Spleen (tissue), 11 donors: ENCODE measurements around the gene SLC44A1. TPM values are rescaled to one million over a fixed set of nuclear protein-coding genes. Genes with fewer than 3 reads are reported as not detected.

Experiments used
- DNase-seq: peaks from one replicate; pipeline ENCODE4 v3.0.0-alpha.2; 2020
- H3K27ac ChIP-seq, 8 donors: fragments of 200-600 bp; sonication (generic) in 7 of 8; 1 replicate in 4 of 8; 2 replicates in 4 of 8; pipeline versions ENCODE4 v1.5.0 to v1.8.0; 2016 to 2021; ENCODE audit warnings: inconsistent platforms in 4 of 8, mild to moderate bottlenecking in 4 of 8, moderate library complexity in 1 of 8
- H3K27me3 ChIP-seq, 7 donors: fragments of 200-600 bp; sonication (generic) in 6 of 7; replicated peaks in 1 of 7; 1 replicate in 4 of 7; 2 replicates in 3 of 7; pipeline versions ENCODE4 v1.5.0 to v1.8.0; 2016 to 2021; ENCODE audit warnings: inconsistent platforms in 3 of 7, mild to moderate bottlenecking in 1 of 7
- H3K36me3 ChIP-seq, 6 donors: fragments of 200-600 bp; sonication (generic) in 5 of 6; 1 replicate in 4 of 6; 2 replicates in 2 of 6; pipeline versions ENCODE4 v1.5.0 to v1.8.0; 2016 to 2021; ENCODE audit warnings: inconsistent platforms in 2 of 6
- H3K4me1 ChIP-seq, 6 donors: fragments of 200-600 bp; sonication (generic) in 5 of 6; 1 replicate in 3 of 6; 2 replicates in 3 of 6; pipeline versions ENCODE4 v1.5.0 to v1.8.0; 2016 to 2021; ENCODE audit warnings: inconsistent platforms in 3 of 6
- H3K4me3 ChIP-seq, 8 donors: fragments of 200-600 bp; sonication (generic) in 7 of 8; 1 replicate in 4 of 8; 2 replicates in 4 of 8; pipeline versions ENCODE4 v1.5.0 to v1.8.0; 2016 to 2021; ENCODE audit warnings: inconsistent platforms in 4 of 8, mild to moderate bottlenecking in 4 of 8, moderate library complexity in 2 of 8
- H3K9me3 ChIP-seq, 8 donors: fragments of 200-600 bp; sonication (generic) in 7 of 8; 1 replicate in 4 of 8; 2 replicates in 4 of 8; pipeline versions ENCODE4 v1.5.0 to v1.8.0; 2016 to 2021; ENCODE audit warnings: inconsistent platforms in 4 of 8
- POLR2A ChIP-seq, 3 donors: fragments of 450-650 bp; IDR thresholded peaks; one replicate each; pipeline ENCODE4 v1.5.1; 2017; ENCODE audit warnings: antibody characterized with exemption in 3 of 3, mild to moderate bottlenecking in 1 of 3
- POLR2AphosphoS5 ChIP-seq, 3 donors: sonication (generic); formaldehyde crosslinking; IDR thresholded peaks; one replicate each; pipeline ENCODE4 v1.5.1; 2017; ENCODE audit warnings: antibody characterized with exemption in 3 of 3
- WGBS, 5 donors: extraction: QIAGEN DNeasy Blood & Tissue Kit in 3 of 5; methylation state at CpG; one replicate each; pipeline versions ENCODE4 v1.1.5 to v1.1.7; 2013 to 2018; 5-methylcytosine and 5-hydroxymethylcytosine counted together
- intact Hi-C: fragments of 100-400 bp; cut with DNase I; formaldehyde crosslinking; loops from one replicate; pipeline ENCODE4 v1.15.0; 2023; ENCODE audit warnings: low total_unique reads
- polyA plus RNA-seq, 3 donors: library from polyadenylated mRNA; stranded (reverse); fragments of 200-250 nt; gene quantifications; one replicate each; pipeline ENCODE4 v1.2.1, GENCODE V29; 2013
- total RNA-seq, 7 donors: library from RNA; depleted of rRNA in 3 of 7; stranded (reverse); fragments of >200 nt in 3 of 7; fragmentation: NEBNext Ultra II Directional in 4 of 7; extraction: Animal tissue kit (Norgen Biotek cat#: 25700) in 4 of 7; gene quantifications; one replicate each; pipeline versions ENCODE4 v1.1.0 to v1.2.1, GENCODE V29; 2016 to 2021
- TF ChIP-seq, protein P1 (sequence below), 11 experiments: fragments of 200-600 bp in 7 of 11; fragments of 450-650 bp in 4 of 11; sonication (generic) in 4 of 11; IDR thresholded peaks in 8 of 11; conservative IDR thresholded peaks in 3 of 11; 1 replicate in 7 of 11; 2 replicates in 4 of 11; pipeline versions ENCODE4 v1.4.0 to v1.8.0; 2016 to 2021; ENCODE audit warnings: antibody characterized with exemption in 11 of 11, inconsistent platforms in 4 of 11, mild to moderate bottlenecking in 1 of 11
- donor health status: healthy with polysubstance abuse.
- donor health status: DM: no; HTN: no; CAD: no; lungs with moderate emphysema.
- donor health status: DM: no; HTN: no; CAD: no.
- donor health status: Bipolar disorder and iron deficiency.
- donor health status: healthy.
- donor health status: DM: no; HTN: no; CAD: no.
- donor health status: DM: yes; HTN: yes; CAD: no.

The SLC44A1 gene
- total and polyA plus RNA-seq, 10 donors: 3.1 to 27.5 (median 21.9) TPM

DNA sequence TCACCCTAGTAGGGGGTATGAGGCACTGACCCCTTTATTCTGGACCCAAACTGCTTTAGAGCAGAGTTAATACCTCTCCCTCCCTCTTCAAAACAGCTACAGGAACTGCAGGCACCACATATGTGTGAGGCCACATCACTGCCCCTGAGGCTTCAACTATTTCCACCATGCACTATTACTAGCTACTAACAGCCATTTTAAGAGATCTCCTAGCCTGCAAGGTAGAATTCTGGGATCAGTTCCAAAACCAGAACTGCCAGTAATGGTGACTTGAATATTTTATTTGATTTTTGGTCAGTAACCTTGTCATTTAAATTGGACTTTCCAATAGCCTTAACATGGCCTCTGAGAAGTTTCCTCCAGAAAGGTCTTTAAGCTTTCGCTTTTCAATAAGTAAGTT lies 148.1 kb downstream of the SLC44A1 start:
- no peaks in the 10 kb centered on the region for H3K27me3 ChIP-seq
- intact Hi-C loops: no loop called here
- H3K4me1 ChIP-seq: no peaks in the 10 kb centered on the region
- WGBS, 5 donors: 89 to 100% (median 100%) methylated on average over 1 of the region's 1 CpG
- H3K4me3 ChIP-seq: no peak overlapping the region
- H3K27ac ChIP-seq: no peak overlapping the region
- H3K9me3 ChIP-seq: no peaks in the 10 kb centered on the region
- peaks cover 0 to 14% (median 0%) of the 10 kb centered on the region in 6 donors for H3K36me3 ChIP-seq
- TF ChIP-seq POLR2A (IDR thresholded peaks at IDR 0.05): no peak
- TF ChIP-seq, protein P1, sequence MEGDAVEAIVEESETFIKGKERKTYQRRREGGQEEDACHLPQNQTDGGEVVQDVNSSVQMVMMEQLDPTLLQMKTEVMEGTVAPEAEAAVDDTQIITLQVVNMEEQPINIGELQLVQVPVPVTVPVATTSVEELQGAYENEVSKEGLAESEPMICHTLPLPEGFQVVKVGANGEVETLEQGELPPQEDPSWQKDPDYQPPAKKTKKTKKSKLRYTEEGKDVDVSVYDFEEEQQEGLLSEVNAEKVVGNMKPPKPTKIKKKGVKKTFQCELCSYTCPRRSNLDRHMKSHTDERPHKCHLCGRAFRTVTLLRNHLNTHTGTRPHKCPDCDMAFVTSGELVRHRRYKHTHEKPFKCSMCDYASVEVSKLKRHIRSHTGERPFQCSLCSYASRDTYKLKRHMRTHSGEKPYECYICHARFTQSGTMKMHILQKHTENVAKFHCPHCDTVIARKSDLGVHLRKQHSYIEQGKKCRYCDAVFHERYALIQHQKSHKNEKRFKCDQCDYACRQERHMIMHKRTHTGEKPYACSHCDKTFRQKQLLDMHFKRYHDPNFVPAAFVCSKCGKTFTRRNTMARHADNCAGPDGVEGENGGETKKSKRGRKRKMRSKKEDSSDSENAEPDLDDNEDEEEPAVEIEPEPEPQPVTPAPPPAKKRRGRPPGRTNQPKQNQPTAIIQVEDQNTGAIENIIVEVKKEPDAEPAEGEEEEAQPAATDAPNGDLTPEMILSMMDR (IDR thresholded peaks at IDR 0.05 in 8 of 11, conservative IDR thresholded peaks at IDR 0.05 in 3 of 11): no peak
- no peak for DNase-seq

DNA sequence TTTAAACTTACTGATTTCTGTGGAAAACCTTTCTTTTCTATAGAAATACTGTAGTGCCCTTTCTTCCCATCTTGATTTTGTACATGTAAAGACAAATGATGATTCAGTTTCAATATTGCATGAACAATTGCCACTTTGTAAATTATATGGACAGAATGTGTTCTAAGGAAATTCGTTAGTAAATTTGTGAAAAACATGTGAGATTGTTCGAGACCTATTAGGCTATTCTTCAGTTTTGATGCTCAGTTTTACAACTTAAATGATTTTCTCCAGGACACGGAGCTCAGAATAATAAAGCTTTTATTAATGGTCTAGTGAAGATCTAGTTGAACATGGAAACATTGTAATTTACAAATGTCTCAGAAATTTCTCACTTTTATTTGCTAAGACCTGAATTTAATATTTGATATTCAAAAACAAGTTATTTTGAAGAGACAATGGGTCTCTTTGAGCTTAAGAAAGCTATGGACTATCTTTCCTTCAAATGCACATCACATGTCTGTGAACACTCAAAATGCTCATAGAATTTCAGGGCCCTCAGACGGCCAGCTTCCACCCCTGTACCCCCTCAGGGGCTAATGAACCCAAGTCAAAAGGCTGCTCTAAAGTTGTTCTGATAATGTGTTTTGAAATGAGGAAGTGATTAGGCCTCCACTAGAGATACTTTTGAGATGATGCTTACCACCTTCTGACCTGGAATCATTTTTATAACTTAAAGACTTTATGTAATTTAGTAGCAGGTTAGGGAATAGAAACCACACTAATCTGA lies 149.3 kb downstream of the SLC44A1 start:
- no peak overlapping the region for H3K4me3 ChIP-seq
- WGBS, 5 donors: 85 to 92% (median 91%) methylated on average over 4 of the region's 4 CpGs
- TF ChIP-seq POLR2AphosphoS5 (IDR thresholded peaks at IDR 0.05) (no peak), POLR2A (IDR thresholded peaks at IDR 0.05) (no peak)
- TF ChIP-seq, protein P1 (IDR thresholded peaks at IDR 0.05 in 8 of 11, conservative IDR thresholded peaks at IDR 0.05 in 3 of 11): no peak
- no peaks in the 10 kb centered on the region for H3K9me3 ChIP-seq
- intact Hi-C loops: no loop called here
- no peak overlapping the region for H3K27ac ChIP-seq
- H3K36me3 ChIP-seq: peaks cover 0 to 14% (median 0%) of the 10 kb centered on the region in 6 donors
- DNase-seq: no peak
- H3K4me1 ChIP-seq: no peaks in the 10 kb centered on the region
- H3K27me3 ChIP-seq: no peaks in the 10 kb centered on the region

DNA sequence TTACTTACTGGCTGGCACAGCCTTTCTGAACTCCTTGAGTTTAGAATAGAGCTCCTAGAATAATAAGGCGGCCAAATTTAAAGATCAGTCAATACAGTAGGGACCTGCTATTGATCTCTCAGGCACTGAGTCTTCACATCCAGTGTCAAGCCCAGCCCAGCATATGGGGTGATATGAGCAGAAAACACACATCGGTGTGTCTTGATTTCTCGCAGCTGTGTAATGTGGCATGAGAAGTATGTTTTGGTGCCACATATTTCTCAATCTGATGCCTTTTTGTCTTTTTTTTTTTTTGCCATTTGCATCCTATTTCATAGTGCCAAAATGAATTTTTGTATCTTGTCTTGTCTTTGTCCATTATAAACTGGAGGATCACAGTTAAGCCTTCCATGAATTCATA lies 152.0 kb downstream of the SLC44A1 start:
- H3K4me3 ChIP-seq: no peak overlapping the region
- H3K36me3 ChIP-seq: no peaks in the 10 kb centered on the region
- no peak overlapping the region for H3K27ac ChIP-seq
- intact Hi-C loops: no loop called here
- H3K4me1 ChIP-seq: no peaks in the 10 kb centered on the region
- no peak for TF ChIP-seq POLR2AphosphoS5 (IDR thresholded peaks at IDR 0.05)
- no peak for TF ChIP-seq POLR2A (IDR thresholded peaks at IDR 0.05)
- TF ChIP-seq, protein P1 (IDR thresholded peaks at IDR 0.05 in 8 of 11, conservative IDR thresholded peaks at IDR 0.05 in 3 of 11): no peak
- H3K9me3 ChIP-seq: no peaks in the 10 kb centered on the region
- 95 to 98% (median 96%) methylated on average over 3 of the region's 3 CpGs for WGBS, 5 donors
- no peaks in the 10 kb centered on the region for H3K27me3 ChIP-seq
- no peak for DNase-seq

DNA sequence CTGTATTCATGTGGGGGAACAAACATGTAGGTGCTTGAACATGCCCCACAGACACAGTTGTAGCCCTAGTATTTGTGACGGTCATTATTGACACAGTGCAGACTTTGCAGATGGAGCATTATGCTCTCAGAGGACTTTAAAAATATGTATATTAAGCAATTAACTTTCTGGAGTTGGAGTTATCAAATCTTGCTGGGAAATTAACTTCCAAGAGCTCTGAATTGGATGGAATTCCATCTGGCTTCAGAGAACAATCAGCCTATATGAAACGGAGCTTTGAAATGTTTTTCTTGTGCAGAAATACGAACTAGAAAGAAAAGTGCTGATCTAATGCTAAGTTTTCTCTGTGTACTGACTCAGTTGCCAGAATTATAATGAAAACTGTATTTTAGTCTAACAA lies 152.4 kb downstream of the SLC44A1 start:
- Histone ChIP-seq H3K27ac (no peak overlapping the region), H3K4me3 (no peak overlapping the region), H3K36me3 (no peaks in the 10 kb centered on the region), H3K27me3 (no peaks in the 10 kb centered on the region), H3K4me1 (no peaks in the 10 kb centered on the region), H3K9me3 (no peaks in the 10 kb centered on the region)
- WGBS, 5 donors: 92 to 95% (median 93%) methylated on average over 3 of the region's 3 CpGs
- TF ChIP-seq, protein P1 (IDR thresholded peaks at IDR 0.05 in 8 of 11, conservative IDR thresholded peaks at IDR 0.05 in 3 of 11): no peak
- TF ChIP-seq POLR2AphosphoS5 (IDR thresholded peaks at IDR 0.05): no peak
- TF ChIP-seq POLR2A (IDR thresholded peaks at IDR 0.05): no peak
- intact Hi-C loops: no loop called here
- no peak for DNase-seq
